PFSK-1 (cell line): Measurements from ENCODE around the gene LHPP.

Experiments used
- POLR2AphosphoS5 ChIP-seq: IDR thresholded peaks from 2 replicates; pipeline ENCODE4 v1.6.1; 2012; ENCODE audit warnings: low read depth, mild to moderate bottlenecking, control low read depth, low read length, moderate library complexity
- REST ChIP-seq, 2 experiments: IDR thresholded peaks; 2 replicates each; pipeline versions ENCODE4 v1.6.1 to v1.8.0; 2011 to 2012; ENCODE audit warnings: low read depth in 2 of 2, low read length in 2 of 2, control low read depth in 1 of 2, inconsistent platforms in 1 of 2, mild to moderate bottlenecking in 1 of 2, moderate library complexity in 1 of 2; ENCODE audit not compliant: insufficient read depth in 1 of 2
- SIN3A ChIP-seq: IDR thresholded peaks from 2 replicates; pipeline ENCODE4 v1.6.1; 2012; ENCODE audit warnings: mild to moderate bottlenecking, low read length, moderate library complexity, borderline replicate concordance; ENCODE audit not compliant: insufficient read depth
- TAF1 ChIP-seq: IDR thresholded peaks from 2 replicates; pipeline ENCODE4 v1.6.1; 2012; ENCODE audit warnings: low read length, control low read depth, borderline replicate concordance; ENCODE audit not compliant: insufficient read depth

- TF ChIP-seq POLR2AphosphoS5: no peak
- no peak for TF ChIP-seq REST (IDR thresholded peaks at IDR 0.05; ENCODE audit: insufficient read depth in 1 of 2, low read depth in 2 of 2, low read length in 2 of 2)
- no peak for TF ChIP-seq SIN3A
- TF ChIP-seq TAF1: no peak
These were observed 127.9 kb downstream of the LHPP start for GRCh38 chr10:124589491-124590041.
